Measurements from ENCODE around the gene RAB15.

GRCh38 chr14:65011538-65011937 is 39.4 kb upstream of the RAB15 start:
- TF ChIP-seq, protein P1, sequence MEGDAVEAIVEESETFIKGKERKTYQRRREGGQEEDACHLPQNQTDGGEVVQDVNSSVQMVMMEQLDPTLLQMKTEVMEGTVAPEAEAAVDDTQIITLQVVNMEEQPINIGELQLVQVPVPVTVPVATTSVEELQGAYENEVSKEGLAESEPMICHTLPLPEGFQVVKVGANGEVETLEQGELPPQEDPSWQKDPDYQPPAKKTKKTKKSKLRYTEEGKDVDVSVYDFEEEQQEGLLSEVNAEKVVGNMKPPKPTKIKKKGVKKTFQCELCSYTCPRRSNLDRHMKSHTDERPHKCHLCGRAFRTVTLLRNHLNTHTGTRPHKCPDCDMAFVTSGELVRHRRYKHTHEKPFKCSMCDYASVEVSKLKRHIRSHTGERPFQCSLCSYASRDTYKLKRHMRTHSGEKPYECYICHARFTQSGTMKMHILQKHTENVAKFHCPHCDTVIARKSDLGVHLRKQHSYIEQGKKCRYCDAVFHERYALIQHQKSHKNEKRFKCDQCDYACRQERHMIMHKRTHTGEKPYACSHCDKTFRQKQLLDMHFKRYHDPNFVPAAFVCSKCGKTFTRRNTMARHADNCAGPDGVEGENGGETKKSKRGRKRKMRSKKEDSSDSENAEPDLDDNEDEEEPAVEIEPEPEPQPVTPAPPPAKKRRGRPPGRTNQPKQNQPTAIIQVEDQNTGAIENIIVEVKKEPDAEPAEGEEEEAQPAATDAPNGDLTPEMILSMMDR (IDR thresholded peaks at IDR 0.05; ENCODE audit: insufficient read depth, low read length, poor library complexity, severe bottlenecking), result no peak
- no peak for TF ChIP-seq EZH2phosphoT487 (conservative IDR thresholded peaks at IDR 0.05; ENCODE audit: low read length)

Data from SU-DHL-6 (cell line).